ENCODE measurements around the gene EEF1AKMT3. TPM values are rescaled to one million over a fixed set of nuclear protein-coding genes. Genes with fewer than 3 reads are reported as not detected.

The EEF1AKMT3 gene
- total and polyA plus RNA-seq, 9 of the 15 experiments (the other 6 are each of a cell fraction or from before 2014, with no cell fraction given): 4.1 to 17.2 (median 7.9) TPM

GRCh38 chr12:57756406-57757341, 15.7 kb upstream of the EEF1AKMT3 start (continued):
- TF ChIP-seq, protein P1, sequence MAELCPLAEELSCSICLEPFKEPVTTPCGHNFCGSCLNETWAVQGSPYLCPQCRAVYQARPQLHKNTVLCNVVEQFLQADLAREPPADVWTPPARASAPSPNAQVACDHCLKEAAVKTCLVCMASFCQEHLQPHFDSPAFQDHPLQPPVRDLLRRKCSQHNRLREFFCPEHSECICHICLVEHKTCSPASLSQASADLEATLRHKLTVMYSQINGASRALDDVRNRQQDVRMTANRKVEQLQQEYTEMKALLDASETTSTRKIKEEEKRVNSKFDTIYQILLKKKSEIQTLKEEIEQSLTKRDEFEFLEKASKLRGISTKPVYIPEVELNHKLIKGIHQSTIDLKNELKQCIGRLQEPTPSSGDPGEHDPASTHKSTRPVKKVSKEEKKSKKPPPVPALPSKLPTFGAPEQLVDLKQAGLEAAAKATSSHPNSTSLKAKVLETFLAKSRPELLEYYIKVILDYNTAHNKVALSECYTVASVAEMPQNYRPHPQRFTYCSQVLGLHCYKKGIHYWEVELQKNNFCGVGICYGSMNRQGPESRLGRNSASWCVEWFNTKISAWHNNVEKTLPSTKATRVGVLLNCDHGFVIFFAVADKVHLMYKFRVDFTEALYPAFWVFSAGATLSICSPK (IDR thresholded peaks at IDR 0.05; ENCODE audit: borderline replicate concordance): no peak
- TF ChIP-seq, protein P2, sequence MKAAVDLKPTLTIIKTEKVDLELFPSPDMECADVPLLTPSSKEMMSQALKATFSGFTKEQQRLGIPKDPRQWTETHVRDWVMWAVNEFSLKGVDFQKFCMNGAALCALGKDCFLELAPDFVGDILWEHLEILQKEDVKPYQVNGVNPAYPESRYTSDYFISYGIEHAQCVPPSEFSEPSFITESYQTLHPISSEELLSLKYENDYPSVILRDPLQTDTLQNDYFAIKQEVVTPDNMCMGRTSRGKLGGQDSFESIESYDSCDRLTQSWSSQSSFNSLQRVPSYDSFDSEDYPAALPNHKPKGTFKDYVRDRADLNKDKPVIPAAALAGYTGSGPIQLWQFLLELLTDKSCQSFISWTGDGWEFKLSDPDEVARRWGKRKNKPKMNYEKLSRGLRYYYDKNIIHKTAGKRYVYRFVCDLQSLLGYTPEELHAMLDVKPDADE (conservative IDR thresholded peaks at IDR 0.05; ENCODE audit: control insufficient read depth, low read depth, low read length): 0 out of 2 replicates have a peak, but pooled peaks have one; percentile 23
- TF ChIP-seq HIVEP1 (CRISPR knock-in tag; IDR thresholded peaks at IDR 0.05) (no peak), RBM34 (IDR thresholded peaks at IDR 0.05; ENCODE audit: borderline replicate concordance, insufficient read depth, low read length) (no peak), ZNF583 (CRISPR knock-in tag; IDR thresholded peaks at IDR 0.05) (no peak), RAD51 (IDR thresholded peaks at IDR 0.05; ENCODE audit: borderline replicate concordance, low read depth) (no peak), RCOR1 (IDR thresholded peaks at IDR 0.05; ENCODE audit: borderline replicate concordance in 1 of 2, low read depth in 2 of 2, low read length in 2 of 2) (no peak; a peak in 1 of 4 replicates), BDP1 (IDR thresholded peaks at IDR 0.05; ENCODE audit: insufficient read depth, insufficient read length) (no peak), BCOR (IDR thresholded peaks at IDR 0.05) (no peak), HNRNPUL1 (IDR thresholded peaks at IDR 0.05; ENCODE audit: low read length) (no peak), OTX1 (CRISPR knock-in tag; IDR thresholded peaks at IDR 0.05) (no peak), KDM1A (IDR thresholded peaks at IDR 0.05) (0 out of 4 replicates have a peak, but pooled peaks of 1 of the 2 experiments have one; percentile 16), HNRNPK (IDR thresholded peaks at IDR 0.05; ENCODE audit: low read depth, low read length, poor library complexity, severe bottlenecking) (no peak), ZKSCAN1 (IDR thresholded peaks at IDR 0.05; ENCODE audit: low read depth, low read length) (no peak), CREB3L1 (IDR thresholded peaks at IDR 0.05; ENCODE audit: borderline replicate concordance, low read depth) (no peak)
- TF ChIP-seq, protein P3, sequence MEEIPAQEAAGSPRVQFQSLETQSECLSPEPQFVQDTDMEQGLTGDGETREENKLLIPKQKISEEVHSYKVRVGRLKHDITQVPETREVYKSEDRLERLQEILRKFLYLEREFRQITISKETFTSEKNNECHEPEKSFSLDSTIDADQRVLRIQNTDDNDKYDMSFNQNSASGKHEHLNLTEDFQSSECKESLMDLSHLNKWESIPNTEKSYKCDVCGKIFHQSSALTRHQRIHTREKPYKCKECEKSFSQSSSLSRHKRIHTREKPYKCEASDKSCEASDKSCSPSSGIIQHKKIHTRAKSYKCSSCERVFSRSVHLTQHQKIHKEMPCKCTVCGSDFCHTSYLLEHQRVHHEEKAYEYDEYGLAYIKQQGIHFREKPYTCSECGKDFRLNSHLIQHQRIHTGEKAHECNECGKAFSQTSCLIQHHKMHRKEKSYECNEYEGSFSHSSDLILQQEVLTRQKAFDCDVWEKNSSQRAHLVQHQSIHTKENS (CRISPR knock-in tag; IDR thresholded peaks at IDR 0.05): no peak
- TF ChIP-seq, protein P4, sequence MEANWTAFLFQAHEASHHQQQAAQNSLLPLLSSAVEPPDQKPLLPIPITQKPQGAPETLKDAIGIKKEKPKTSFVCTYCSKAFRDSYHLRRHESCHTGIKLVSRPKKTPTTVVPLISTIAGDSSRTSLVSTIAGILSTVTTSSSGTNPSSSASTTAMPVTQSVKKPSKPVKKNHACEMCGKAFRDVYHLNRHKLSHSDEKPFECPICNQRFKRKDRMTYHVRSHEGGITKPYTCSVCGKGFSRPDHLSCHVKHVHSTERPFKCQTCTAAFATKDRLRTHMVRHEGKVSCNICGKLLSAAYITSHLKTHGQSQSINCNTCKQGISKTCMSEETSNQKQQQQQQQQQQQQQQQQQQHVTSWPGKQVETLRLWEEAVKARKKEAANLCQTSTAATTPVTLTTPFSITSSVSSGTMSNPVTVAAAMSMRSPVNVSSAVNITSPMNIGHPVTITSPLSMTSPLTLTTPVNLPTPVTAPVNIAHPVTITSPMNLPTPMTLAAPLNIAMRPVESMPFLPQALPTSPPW (CRISPR knock-in tag; IDR thresholded peaks at IDR 0.05): no peak

All from K562 (cell line).